Measurements from ENCODE around the gene MED27.

GRCh38 chr9:131854896-131855613 lies 224.6 kb downstream of the MED27 start:
- TF ChIP-seq EZH2 (IDR thresholded peaks at IDR 0.05; ENCODE audit: borderline replicate concordance, low read depth, low read length, severe bottlenecking) (no peak), CTCF (IDR thresholded peaks at IDR 0.05; ENCODE audit: borderline replicate concordance, extremely low read depth, low read length, poor library complexity, severe bottlenecking) (no peak)

Data from DND-41 (cell line).